Activated CD4-positive, alpha-beta memory T cell treated with anti-CD3 and anti-CD28 coated beads, Interleukin-2, amount 10 ng/mL, durations not matched to agents 7 days and 5 days (primary cell): ENCODE measurements around the gene FBXL7. TPM values are rescaled to one million over a fixed set of nuclear protein-coding genes. Genes with fewer than 3 reads are reported as not detected.

Experiments used
- CTCF ChIA-PET: fragments of 350-600 bp; sonication (Branson Sonifier 250); formaldehyde crosslinking; loops from one replicate; lab custom pipeline; 2021; ENCODE audit warnings: antibody characterized with exemption, inconsistent platforms; lab: Charles Lee
- POLR2A ChIA-PET: fragments of 350-600 bp; sonication (Branson Sonifier 250); formaldehyde crosslinking; loops from one replicate; lab custom pipeline; 2021; ENCODE audit warnings: antibody characterized with exemption; lab: Charles Lee
- DNase-seq: peaks from one replicate; pipeline ENCODE4 v3.0.0-alpha.2; 2020
- H3K27ac Mint-ChIP-seq: one replicate; pipeline ENCODE4 v1.8.0; 2021; ENCODE audit warnings: mild to moderate bottlenecking, mixed read lengths
- H3K27me3 Mint-ChIP-seq: one replicate; pipeline ENCODE4 v1.8.0; 2021; ENCODE audit warnings: mixed read lengths
- H3K36me3 Mint-ChIP-seq: one replicate; pipeline ENCODE4 v1.8.0; 2021; ENCODE audit warnings: low read depth, mixed read lengths
- H3K4me1 Mint-ChIP-seq: one replicate; pipeline ENCODE4 v1.8.0; 2021; ENCODE audit warnings: mixed read lengths
- H3K4me3 Mint-ChIP-seq: one replicate; pipeline ENCODE4 v1.8.0; 2021; ENCODE audit warnings: mild to moderate bottlenecking, mixed read lengths
- H3K9me3 Mint-ChIP-seq: one replicate; pipeline ENCODE4 v1.8.0; 2021; ENCODE audit warnings: mixed read lengths
- total RNA-seq, 2 experiments: library from RNA; stranded (reverse); gene quantifications; one replicate each; pipeline ENCODE4 v1.2.3, GENCODE V29; 2021

Gene FBXL7
- total RNA-seq, 2 experiments from 2014 or later: not detected

DNA sequence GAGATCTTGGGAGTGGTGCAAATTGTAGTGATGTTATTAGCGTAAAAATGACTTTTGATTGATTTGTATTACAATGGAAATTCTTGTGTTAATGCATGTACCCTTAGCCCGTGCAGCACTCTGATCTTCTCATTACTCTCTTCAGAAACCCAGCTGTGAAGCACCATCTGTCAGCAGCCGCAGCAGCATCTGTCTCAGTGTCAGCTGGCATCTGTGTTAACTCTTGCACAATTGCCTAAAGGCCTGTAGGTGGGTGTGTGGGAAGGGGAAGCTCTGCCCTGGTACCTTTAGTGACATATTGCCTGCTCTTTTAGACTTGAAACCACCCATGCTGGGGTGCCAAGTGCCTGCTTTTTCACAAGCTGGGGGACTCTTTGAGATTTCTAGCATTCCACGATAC, 101.3 kb downstream of the FBXL7 start:
- no peak overlapping the region for H3K4me3 Mint-ChIP-seq
- no peak overlapping the region for H3K27ac Mint-ChIP-seq
- no peaks in the 10 kb centered on the region for H3K4me1 Mint-ChIP-seq
- no peaks in the 10 kb centered on the region for H3K36me3 Mint-ChIP-seq
- ChIA-PET POLR2A (no interaction called here), CTCF (no interaction called here)
- peaks cover 2% of the 10 kb centered on the region for H3K9me3 Mint-ChIP-seq
- H3K27me3 Mint-ChIP-seq: no peaks in the 10 kb centered on the region
- no peak for DNase-seq

DNA sequence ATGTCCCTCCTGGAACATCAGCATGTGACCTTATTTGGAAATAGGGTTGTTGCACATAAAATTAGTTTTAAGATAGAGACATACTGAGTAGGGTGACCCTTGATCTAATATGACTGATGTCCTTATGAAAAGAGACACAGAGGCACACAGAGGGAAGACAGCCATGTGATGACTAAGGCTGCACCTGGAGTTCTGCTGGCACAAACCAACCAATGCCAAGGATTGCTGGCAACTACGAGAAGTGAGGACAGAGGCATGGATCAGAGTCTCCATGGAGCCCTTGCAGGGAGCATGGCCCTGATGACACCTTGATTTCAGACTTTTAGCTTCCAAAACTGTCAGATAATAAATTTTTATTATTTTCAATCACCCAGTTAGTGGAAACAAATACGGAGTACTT, 101.9 kb downstream of the FBXL7 start:
- no peaks in the 10 kb centered on the region for H3K27me3 Mint-ChIP-seq
- POLR2A ChIA-PET: no interaction called here

DNA sequence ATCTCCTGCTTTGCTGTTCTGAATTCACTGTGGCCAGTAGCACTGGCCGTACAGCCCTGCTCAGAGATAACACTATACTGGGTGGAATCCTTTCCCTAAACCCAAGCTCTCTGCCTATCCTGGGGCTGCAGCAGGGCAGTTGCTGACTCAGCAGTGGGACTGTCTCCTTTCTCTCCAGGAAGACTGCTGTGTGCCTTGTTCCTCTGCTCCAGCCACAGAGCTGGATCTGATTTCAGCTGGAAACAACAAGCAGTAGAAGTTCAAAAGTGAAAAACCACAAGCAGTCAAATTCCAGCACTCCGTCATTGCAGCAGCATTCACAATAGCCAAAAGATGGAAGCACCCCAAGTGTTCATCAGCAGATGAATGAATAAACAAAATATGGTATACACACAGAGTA, 105.0 kb downstream of the FBXL7 start:
- ChIA-PET POLR2A (no interaction called here), CTCF (no interaction called here)
- H3K27me3 Mint-ChIP-seq: no peaks in the 10 kb centered on the region
- no peak overlapping the region for H3K4me3 Mint-ChIP-seq
- H3K9me3 Mint-ChIP-seq: peaks cover 2% of the 10 kb centered on the region
- H3K36me3 Mint-ChIP-seq: no peaks in the 10 kb centered on the region
- H3K27ac Mint-ChIP-seq: no peak overlapping the region
- no peaks in the 10 kb centered on the region for H3K4me1 Mint-ChIP-seq
- no peak for DNase-seq

More for the DNA sequence above, 101.9 kb downstream of the FBXL7 start:
- H3K27ac Mint-ChIP-seq: no peak overlapping the region
- no peaks in the 10 kb centered on the region for H3K4me1 Mint-ChIP-seq
- no peak overlapping the region for H3K4me3 Mint-ChIP-seq
- H3K9me3 Mint-ChIP-seq: peaks cover 2% of the 10 kb centered on the region
- no peaks in the 10 kb centered on the region for H3K36me3 Mint-ChIP-seq
- CTCF ChIA-PET: no interaction called here
- no peak for DNase-seq

DNA sequence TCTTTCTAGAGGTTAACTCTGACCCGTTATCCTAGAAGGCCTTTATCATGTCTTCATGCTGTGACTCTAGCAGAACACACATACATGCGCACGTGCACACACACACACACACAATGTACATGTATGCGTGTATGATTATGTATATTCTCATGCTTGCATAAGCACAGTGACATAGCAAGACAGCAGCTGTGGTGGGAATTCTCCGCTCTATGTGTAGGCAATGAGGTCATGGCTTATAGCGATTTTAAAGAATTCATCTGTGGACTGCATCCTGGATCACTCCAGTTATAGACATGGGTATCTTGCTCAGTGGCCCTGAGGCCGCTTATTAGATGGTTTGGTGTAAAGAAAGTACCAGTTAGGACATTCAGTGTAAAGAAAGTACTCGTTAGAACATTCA, 106.2 kb downstream of the FBXL7 start:
- no peaks in the 10 kb centered on the region for H3K36me3 Mint-ChIP-seq
- ChIA-PET CTCF (no interaction called here), POLR2A (no interaction called here)
- no peak overlapping the region for H3K27ac Mint-ChIP-seq
- H3K4me3 Mint-ChIP-seq: no peak overlapping the region
- no peak for DNase-seq
- peaks cover 2% of the 10 kb centered on the region for H3K9me3 Mint-ChIP-seq
- no peaks in the 10 kb centered on the region for H3K27me3 Mint-ChIP-seq
- no peaks in the 10 kb centered on the region for H3K4me1 Mint-ChIP-seq

DNA sequence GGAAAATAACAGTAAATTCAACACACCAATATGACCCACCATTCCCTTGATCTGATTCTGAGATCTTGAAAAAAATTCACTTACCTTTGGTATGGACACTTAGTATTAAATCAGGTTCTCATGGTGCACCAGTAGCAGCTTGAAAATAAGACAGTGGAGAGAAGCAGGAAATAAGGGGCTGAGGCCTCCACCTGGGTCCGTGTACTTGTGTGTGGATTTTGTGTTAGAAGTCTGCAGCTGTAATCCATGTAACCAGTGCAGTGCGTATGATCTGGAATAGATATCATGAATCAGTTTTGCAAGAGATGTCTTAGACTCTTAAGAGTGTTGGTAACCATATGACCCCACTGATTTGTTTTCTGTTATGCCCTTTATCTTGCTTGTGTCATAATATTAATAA, 107.1 kb downstream of the FBXL7 start:
- POLR2A ChIA-PET: no interaction called here
- no peak overlapping the region for H3K4me3 Mint-ChIP-seq

DNA sequence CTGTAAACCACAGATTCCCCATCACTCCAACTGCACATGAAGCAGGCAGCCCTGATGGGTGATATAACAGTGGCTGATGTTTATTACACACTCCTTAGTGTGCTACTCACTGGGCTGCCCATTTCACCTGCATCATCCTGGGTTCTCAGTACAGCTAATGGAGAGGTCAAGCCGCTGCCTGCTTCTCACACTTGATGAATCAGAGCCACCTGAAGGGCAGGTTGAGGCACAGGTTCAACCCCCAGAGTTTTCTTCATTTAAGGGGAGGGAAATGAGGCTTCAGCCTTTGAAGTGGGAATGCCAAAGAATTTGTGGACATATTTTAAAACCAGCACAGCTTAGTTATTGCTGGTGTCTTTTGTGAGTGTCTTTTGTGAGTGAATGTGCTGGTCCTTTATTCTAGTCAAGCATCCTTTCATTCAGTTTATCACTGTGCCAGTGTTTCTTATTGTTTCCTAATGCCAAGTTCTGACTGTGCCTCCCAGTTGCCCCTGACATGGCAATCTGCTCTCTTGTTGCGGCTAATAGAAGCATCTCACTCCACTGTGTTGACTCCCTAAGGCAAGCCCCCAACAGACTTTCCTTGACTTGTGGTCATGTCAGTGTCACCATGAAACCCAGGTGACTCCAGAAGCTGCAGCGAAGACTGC, 109.2 kb downstream of the FBXL7 start:
- ChIA-PET CTCF (no interaction called here), POLR2A (no interaction called here)
- no peaks in the 10 kb centered on the region for H3K36me3 Mint-ChIP-seq
- no peaks in the 10 kb centered on the region for H3K27me3 Mint-ChIP-seq
- H3K4me1 Mint-ChIP-seq: no peaks in the 10 kb centered on the region
- H3K9me3 Mint-ChIP-seq: peaks cover 2% of the 10 kb centered on the region
- no peak for DNase-seq
- no peak overlapping the region for H3K4me3 Mint-ChIP-seq
- no peak overlapping the region for H3K27ac Mint-ChIP-seq

More for the DNA sequence above, 107.1 kb downstream of the FBXL7 start:
- Mint-ChIP-seq H3K4me1 (no peaks in the 10 kb centered on the region), H3K9me3 (no peaks in the 10 kb centered on the region), H3K27ac (no peak overlapping the region), H3K36me3 (no peaks in the 10 kb centered on the region), H3K27me3 (no peaks in the 10 kb centered on the region)
- CTCF ChIA-PET: no interaction called here
- DNase-seq: no peak

DNA sequence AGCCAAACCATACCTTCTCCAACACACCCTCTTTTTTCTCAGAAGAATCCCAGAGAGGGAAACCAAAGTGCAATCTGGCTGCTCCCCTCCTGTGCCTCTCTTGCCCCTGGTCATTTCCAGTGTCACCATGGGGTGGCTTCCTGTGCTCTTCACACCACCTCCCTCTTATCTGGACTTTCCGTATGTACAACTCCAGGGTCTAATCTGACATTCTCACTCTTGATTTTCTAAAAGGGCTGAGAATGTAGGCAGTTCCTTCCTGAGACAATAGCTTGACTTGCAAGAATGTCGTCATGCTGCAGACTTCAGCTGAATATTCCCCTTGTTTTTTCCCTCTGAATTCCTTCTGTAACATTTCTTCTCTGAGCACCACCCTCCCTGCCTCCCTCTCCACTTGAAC, 110.2 kb downstream of the FBXL7 start:
- ChIA-PET CTCF (no interaction called here), POLR2A (no interaction called here)
- no peak for DNase-seq
- Mint-ChIP-seq H3K27me3 (no peaks in the 10 kb centered on the region), H3K36me3 (no peaks in the 10 kb centered on the region), H3K27ac (no peak overlapping the region), H3K4me1 (no peaks in the 10 kb centered on the region), H3K4me3 (no peak overlapping the region), H3K9me3 (peaks cover 2% of the 10 kb centered on the region)

DNA sequence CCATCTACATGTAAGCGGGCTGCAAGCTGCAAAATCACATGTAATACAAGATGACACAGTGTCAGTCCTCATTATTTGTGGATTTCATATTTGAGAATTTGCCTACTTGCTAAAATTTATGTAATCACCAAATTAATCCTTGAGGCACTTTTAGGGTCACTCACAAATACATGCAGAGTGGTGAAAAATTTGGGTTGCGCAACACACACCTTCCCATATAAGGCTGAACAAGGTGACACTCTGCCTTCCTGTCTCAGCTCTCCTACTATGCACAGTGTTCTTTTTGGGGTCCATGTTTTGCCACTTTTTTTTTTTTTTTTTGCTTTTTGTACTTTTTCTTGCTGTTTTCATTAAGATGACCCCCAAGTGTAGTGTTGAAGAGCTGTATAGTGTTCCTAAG, 111.0 kb downstream of the FBXL7 start:
- POLR2A ChIA-PET: no interaction called here
- DNase-seq: no peak
- H3K36me3 Mint-ChIP-seq: no peaks in the 10 kb centered on the region
- H3K27me3 Mint-ChIP-seq: no peaks in the 10 kb centered on the region
- H3K27ac Mint-ChIP-seq: no peak overlapping the region
- no peaks in the 10 kb centered on the region for H3K4me1 Mint-ChIP-seq
- CTCF ChIA-PET: no interaction called here
- H3K4me3 Mint-ChIP-seq: no peak overlapping the region
- peaks cover 2% of the 10 kb centered on the region for H3K9me3 Mint-ChIP-seq

DNA sequence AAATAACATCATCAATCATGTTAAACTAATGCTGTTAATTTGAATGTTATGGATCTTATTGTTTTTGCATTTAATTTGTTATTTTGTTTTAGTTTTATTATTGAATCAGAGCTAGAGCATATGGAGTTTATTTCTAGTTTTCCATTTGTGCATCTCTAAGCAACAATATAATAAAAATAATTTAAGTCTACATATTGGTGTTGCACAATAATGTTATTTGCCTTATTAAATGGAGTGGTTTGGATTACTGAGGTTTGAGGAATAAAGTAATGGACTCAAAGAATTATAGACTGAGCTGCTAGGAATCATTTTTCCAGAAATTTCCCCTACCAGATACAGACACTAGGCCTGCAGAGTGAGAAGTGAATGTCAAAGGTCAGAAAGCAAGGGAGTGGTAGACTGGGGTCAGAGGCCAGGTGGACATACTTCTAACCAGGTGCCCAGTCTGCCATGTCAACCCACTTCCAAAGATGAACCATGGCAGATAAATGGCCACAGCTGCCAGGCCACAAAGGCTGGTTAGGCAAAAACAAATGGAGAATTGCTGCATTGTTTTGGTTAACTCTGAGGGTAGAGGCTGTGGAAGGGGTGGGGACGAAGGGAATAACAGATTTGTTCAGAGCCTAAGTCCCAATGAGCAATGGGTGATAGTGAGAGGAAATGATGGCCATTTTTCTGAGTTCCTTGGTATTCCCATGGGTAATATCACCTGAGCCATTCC, 113.1 kb downstream of the FBXL7 start:
- CTCF ChIA-PET: no interaction called here
- H3K27ac Mint-ChIP-seq: no peak overlapping the region

DNA sequence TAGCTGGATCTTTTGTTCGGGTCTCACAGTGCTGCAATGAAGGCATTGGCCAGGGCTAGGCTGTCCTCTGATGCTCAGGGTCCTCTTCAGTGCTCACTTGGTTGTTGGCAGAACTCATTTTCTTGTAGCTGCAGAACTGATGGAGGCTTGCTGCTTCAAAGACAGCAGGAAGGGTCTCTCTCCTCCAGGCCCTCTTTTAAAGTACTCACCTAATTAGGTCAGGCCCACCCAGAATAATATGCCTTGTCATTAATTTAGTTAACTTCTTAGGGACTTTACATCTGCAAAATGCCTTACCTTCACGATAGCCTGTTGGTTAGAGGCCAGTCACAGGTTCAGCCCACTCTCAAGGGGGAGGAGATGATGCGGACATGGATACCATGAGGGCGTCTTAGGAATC, 114.7 kb downstream of the FBXL7 start:
- H3K27me3 Mint-ChIP-seq: no peaks in the 10 kb centered on the region

More for the DNA sequence above, 113.1 kb downstream of the FBXL7 start:
- H3K36me3 Mint-ChIP-seq: no peaks in the 10 kb centered on the region
- no peak for DNase-seq
- no peaks in the 10 kb centered on the region for H3K27me3 Mint-ChIP-seq
- H3K4me1 Mint-ChIP-seq: no peaks in the 10 kb centered on the region
- no peak overlapping the region for H3K4me3 Mint-ChIP-seq
- POLR2A ChIA-PET: no interaction called here
- H3K9me3 Mint-ChIP-seq: peaks cover 2% of the 10 kb centered on the region

DNA sequence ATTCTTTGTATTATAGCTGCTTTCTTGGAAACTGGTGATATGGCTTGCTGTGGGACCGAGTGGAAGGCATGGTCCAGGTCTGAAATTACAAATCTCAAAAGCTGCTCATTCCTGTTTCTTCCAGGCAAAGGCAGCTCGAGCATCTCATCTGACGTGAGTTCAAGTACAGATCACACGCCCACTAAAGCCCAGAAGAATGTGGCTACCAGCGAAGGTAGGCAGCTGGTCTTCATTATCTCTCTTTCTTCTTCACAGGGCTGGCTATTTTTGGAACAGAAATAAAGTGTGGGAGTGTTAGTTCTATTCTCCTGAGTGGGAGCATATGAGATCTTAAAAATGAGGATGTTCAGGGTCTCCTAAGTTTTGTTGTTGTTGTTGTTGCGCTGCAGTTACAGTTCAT, 115.9 kb downstream of the FBXL7 start:
- H3K9me3 Mint-ChIP-seq: peaks cover 4% of the 10 kb centered on the region
- CTCF ChIA-PET: no interaction called here
- POLR2A ChIA-PET: no interaction called here
- H3K36me3 Mint-ChIP-seq: no peaks in the 10 kb centered on the region
- no peak for DNase-seq
- no peaks in the 10 kb centered on the region for H3K4me1 Mint-ChIP-seq
- H3K27ac Mint-ChIP-seq: no peak overlapping the region
- H3K4me3 Mint-ChIP-seq: no peak overlapping the region
- no peaks in the 10 kb centered on the region for H3K27me3 Mint-ChIP-seq

More for the DNA sequence above, 114.7 kb downstream of the FBXL7 start:
- DNase-seq: no peak
- peaks cover 3% of the 10 kb centered on the region for H3K9me3 Mint-ChIP-seq
- ChIA-PET CTCF (no interaction called here), POLR2A (no interaction called here)
- H3K4me3 Mint-ChIP-seq: no peak overlapping the region
- H3K36me3 Mint-ChIP-seq: no peaks in the 10 kb centered on the region
- no peak overlapping the region for H3K27ac Mint-ChIP-seq
- no peaks in the 10 kb centered on the region for H3K4me1 Mint-ChIP-seq

DNA sequence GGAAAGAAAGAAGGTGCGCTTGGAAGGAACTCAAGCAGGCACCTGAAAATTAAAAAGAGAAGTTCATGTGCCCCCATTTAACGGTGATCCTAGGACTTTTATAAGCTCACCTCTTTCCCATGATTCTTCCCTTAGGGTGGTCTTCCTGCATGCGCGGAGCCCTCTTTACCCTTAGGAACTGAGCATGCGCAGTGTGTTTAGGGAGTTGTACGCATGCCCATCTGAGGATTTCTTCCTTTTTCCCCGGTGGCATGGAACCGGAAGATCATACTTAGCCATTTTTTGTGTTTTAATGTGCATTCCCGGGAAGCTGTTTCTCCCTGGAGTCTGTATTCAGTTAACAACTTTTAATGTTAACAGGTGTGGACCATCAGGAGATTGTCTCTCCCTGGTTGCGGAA, 119.0 kb downstream of the FBXL7 start:
- H3K27ac Mint-ChIP-seq: no peak overlapping the region
- no peaks in the 10 kb centered on the region for H3K36me3 Mint-ChIP-seq
- H3K4me1 Mint-ChIP-seq: no peaks in the 10 kb centered on the region
- no peaks in the 10 kb centered on the region for H3K27me3 Mint-ChIP-seq
- peaks cover 10% of the 10 kb centered on the region for H3K9me3 Mint-ChIP-seq
- POLR2A ChIA-PET: no interaction called here
- H3K4me3 Mint-ChIP-seq: no peak overlapping the region
- CTCF ChIA-PET: no interaction called here
- DNase-seq: no peak

DNA sequence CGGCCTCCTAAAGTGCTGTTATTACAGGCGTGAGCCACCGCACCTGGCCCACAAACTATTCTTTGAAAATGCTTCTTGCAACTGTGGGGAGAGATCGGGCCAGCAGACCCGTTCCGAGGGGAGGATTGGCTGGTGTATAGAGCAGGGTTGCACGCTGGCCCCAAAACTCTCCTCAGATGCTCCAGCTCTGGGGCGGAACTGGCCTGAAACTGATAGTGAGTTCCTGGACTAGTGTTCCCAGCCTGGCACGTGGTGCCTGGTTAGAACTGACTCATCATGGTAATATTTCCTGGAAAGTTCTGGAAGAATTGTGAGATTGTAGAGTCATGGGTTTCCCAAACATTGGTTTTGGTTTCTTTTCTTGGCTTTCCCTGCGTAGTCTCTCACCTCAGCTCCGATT, 120.5 kb downstream of the FBXL7 start:
- no peaks in the 10 kb centered on the region for H3K27me3 Mint-ChIP-seq
- no peak overlapping the region for H3K4me3 Mint-ChIP-seq
- no peaks in the 10 kb centered on the region for H3K4me1 Mint-ChIP-seq
- ChIA-PET POLR2A (no interaction called here), CTCF (no interaction called here)
- H3K36me3 Mint-ChIP-seq: no peaks in the 10 kb centered on the region
- no peak for DNase-seq
- no peak overlapping the region for H3K27ac Mint-ChIP-seq
- H3K9me3 Mint-ChIP-seq: peaks cover 12% of the 10 kb centered on the region

DNA sequence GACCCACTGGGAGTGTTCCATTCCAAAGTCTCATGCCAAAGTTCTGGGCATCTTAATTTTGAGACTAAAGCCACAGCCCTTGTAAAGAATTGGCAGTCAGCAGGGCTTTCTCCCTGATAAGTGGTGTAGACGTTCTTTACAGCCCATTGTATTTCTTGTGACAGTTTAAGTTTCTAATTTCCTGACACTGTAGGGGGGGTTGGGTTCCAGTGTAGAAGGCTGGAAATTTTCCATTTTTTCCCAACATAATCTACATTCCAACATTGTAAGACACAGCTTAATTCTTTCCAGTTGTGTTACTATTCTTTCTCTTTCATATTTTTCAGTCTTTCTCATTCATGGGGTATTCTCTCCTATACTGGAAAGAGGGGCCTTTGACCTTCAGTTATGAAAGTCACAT, 121.1 kb downstream of the FBXL7 start:
- no peak overlapping the region for H3K4me3 Mint-ChIP-seq
- no peaks in the 10 kb centered on the region for H3K36me3 Mint-ChIP-seq
- CTCF ChIA-PET: no interaction called here
- no peaks in the 10 kb centered on the region for H3K27me3 Mint-ChIP-seq
- peaks cover 12% of the 10 kb centered on the region for H3K9me3 Mint-ChIP-seq
- POLR2A ChIA-PET: no interaction called here
- no peak for DNase-seq
- H3K4me1 Mint-ChIP-seq: no peaks in the 10 kb centered on the region
- H3K27ac Mint-ChIP-seq: no peak overlapping the region
